GM18861 (cell line): Measurements from ENCODE around the gene EHD4.

Experiments used
- ATAC-seq: cut with Tn5 transposase; IDR thresholded peaks from one replicate; pipeline ENCODE4 v1.9.1; 2021; ENCODE audit not compliant: unreplicated experiment

EHD4 gene

DNA sequence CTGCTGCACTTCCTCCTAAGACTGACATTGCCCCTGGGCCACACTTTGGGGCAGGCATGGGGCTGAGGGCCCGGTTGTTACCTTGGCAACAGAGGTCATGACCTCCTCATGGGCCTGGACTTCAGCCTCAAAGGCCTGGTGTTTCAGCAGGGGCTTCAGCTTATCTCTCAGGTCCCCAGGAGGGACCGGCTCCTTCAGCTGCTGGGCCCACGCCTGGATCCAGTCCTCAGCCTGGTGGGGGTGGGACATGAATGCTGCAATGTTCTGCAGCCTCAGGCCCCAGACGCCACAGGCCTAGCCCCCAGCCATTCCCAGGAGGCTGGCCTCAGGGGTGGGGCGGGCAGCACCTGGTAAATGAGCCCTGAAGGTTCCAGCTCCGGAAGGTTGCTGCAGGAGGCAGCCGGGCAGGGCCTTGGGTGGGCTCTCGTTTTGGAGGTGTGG lies 106.1 kb downstream of the EHD4 start:
- no peak for ATAC-seq

DNA sequence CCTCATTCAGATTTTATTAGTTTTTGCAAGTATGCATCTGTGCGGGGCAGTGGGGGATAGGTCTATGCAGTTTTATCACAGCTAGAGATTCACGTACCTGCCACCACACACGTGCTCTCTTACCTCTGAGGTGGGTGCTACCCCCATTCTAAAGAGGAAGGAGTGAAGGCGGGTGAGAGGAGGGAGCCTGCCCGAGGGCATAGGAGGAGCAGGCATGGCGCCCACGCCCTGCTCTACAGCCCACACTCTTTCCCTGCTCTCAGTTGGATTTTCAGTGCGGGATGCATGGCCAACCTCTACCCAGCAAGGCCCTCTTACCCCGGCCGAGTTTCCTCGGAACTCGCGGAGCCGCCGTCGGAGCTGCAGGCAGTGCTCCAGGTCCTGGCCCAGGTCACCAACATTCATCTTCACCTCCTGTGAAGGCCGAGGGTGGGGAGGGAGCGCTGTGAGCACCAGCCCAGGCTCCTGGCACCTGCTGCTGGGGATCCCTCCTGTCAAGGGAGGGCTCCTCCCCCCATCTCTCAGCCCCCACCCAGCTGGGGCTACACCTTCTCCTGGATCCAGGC lies 106.8 kb downstream of the EHD4 start:
- no peak for ATAC-seq

- no peak for ATAC-seq
Measured at GRCh38 chr15:41862515-41863116, 109.7 kb downstream of the EHD4 start.

GRCh38 chr15:41861736-41862356 lies 110.5 kb downstream of the EHD4 start:
- no peak for ATAC-seq

GRCh38 chr15:41860049-41860828 lies 112.1 kb downstream of the EHD4 start:
- ATAC-seq = no peak

GRCh38 chr15:41858756-41859155 lies 113.6 kb downstream of the EHD4 start:
- ATAC-seq = no peak

DNA sequence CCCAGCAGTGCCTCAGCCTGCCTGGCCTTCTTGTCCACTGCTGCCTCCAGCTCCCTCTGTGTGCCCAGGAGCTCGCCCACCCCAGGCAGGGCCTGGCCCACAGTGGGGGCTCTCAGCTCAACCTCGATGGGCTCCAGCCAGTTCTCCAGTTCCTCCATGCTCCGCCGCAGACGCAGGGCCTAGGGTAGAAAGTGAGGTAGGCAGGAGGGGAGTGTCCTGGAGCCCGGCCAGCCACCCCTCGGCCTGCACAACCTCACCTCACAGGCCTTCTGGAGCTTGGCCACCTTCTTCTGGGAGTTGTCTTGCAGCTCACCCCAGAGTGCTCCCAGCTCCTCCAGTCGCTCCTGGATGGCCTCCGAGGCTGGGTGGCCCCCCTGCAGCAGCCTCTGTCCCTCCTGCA lies 115.0 kb downstream of the EHD4 start:
- no peak for ATAC-seq

DNA sequence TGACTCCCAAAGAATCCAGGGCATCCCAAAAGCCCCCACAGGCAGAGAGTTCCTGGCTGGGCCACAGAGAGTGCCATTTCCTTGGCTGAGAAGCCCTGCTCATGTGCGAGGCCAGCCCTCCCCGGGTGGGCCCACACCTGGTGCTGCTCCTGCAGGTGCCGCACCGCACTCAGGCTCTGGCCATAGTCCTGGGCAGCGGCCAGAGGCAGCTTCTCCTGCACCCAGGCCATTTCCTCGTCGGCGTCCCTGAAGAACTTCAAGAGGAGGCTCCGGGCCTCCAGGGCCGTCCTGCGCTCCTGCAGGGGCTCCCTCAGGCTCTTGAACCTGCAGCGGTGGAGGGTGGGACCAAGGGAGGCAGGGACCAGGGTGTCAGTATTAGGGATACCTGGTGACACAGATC lies 115.6 kb downstream of the EHD4 start:
- no peak for ATAC-seq

DNA sequence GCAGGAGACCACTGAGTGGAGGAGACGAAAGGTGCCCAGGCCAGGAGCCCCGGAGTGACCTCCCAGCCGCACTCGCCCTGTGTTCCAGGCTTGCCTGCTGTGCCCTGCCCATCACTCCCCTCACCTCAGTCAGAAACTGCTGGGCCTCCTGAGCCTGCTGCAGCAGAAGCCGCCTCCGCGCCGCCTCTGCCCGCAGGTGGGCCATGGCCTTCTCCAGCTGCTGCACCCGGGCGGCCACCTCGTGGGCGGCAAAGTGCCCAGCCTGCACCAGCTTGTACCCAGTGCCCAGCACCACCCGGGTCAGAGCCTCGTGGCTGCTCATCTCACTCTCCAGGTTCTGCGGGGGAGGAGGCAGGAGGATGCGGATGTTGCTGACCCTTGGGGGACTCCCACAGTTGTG lies 116.1 kb downstream of the EHD4 start:
- ATAC-seq = no peak

DNA sequence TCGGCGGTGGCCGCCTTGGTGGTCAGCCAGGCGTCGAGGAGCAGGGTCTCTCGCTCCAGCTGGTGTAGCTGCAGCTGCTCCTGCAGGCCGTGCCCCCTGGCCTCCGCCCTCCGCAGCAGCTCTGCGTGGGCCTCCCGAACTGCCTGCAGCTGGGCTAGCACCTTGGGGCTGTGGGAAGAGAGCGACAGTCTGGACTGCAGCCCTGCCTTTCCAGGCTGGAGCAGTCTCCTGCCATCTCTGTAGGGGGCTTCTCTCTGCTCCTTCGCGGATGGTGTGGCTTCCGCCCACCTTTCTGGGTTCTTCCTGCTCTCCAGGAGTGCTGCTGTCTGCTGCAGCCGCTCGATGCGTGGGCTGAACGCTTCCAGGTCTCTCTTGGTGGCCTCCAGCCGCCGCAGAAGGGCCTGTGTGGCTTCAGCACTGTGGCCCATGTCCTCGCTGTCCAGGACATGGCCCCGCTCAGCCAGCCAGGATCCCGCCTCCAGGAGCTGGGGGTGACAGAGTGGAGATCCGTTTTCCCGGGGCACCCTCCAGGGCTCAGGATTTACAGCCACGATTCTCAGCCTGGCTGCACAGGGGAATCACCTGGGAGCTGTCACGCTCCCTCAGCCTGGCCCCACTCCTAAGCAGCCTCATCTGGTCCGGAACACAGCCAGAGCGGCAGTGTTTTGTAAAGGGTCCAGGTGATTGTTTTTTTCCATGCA lies 116.9 kb downstream of the EHD4 start:
- ATAC-seq = no peak

GRCh38 chr15:41854443-41854842 lies 117.9 kb downstream of the EHD4 start:
- ATAC-seq = no peak

GRCh38 chr15:41853831-41854230 lies 118.5 kb downstream of the EHD4 start:
- no peak for ATAC-seq

- no peak for ATAC-seq
Measured at GRCh38 chr15:41852736-41853590, 119.4 kb downstream of the EHD4 start.

DNA sequence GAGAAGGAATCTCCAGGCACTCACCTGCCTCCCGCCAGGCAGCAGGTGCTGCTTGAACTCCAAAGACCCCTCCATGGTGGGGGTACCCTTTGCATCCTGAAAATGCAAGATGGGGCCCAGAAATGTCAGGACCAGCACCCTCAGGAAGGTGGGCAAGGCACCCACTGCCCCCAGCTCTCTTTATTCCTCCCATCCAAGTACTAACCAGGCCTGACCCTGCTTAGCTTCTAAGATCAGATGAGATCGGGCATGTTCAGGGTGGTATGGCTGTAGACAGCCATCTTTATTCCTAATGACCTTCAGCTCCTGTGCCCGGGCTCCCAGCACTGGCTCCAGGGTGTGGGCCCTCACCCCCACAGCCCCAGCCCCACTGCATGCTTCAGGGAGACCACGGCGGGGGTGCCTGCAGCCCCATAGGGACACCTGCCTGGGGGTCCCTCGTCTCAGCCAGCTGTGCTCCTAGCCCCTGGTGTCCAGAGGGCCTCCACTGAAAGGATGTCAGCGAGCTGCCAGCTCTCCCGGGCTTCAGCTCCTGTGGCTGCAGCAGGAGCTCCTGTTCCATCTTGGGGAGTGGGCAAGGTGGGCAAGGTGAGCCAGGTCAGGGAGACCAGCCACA lies 120.5 kb downstream of the EHD4 start:
- ATAC-seq = no peak

GRCh38 chr15:41851167-41851523 lies 121.2 kb downstream of the EHD4 start:
- no peak for ATAC-seq

- ATAC-seq = no peak
Measured at GRCh38 chr15:41850482-41851166, 121.7 kb downstream of the EHD4 start.

GRCh38 chr15:41849861-41850260 lies 122.5 kb downstream of the EHD4 start:
- no peak for ATAC-seq

- no peak for ATAC-seq
Measured at GRCh38 chr15:41849204-41849603, 123.2 kb downstream of the EHD4 start.

DNA sequence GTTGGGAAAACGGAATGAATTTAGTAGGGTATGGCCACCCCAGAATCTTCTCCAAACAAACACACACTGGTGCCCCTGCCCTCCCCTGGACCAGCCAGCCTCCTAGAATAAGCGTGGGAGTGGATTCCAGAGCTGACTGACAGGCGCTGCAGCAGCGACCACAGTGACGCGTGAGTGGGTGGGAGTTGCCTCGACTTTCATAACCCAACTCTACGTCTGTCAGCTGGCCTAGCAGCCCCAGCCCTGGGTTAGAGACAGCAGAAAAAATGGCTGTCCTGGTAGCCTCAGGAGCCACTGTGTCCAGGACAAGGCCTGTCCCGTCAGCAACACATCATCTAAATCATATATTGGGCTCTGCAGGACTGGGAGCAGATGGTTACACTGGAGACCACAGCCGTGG lies 123.7 kb downstream of the EHD4 start:
- no peak for ATAC-seq
